Smooth muscle cell (in vitro differentiated cells): ENCODE measurements around the gene PHEX. TPM values are rescaled to one million over a fixed set of nuclear protein-coding genes. Genes with fewer than 3 reads are reported as not detected.
A peak's percentile ranks its signal among the peaks of the same experiment; 100 is the strongest.

Source experiments
- DNase-seq: peaks from one replicate; lab custom pipeline; 2025; ENCODE audit not compliant: unreplicated experiment; lab: John Stamatoyannopoulos, UW
- H2AFZ ChIP-seq: fragments of 200-600 bp; sonication (generic); 2 replicates; pipeline ENCODE4 v1.6.0; 2016; ENCODE audit warnings: antibody characterized with exemption, low read depth, mild to moderate bottlenecking
- H3F3A ChIP-seq: fragments of 200-600 bp; sonication (generic); 2 replicates; pipeline ENCODE4 v1.6.0; 2017; ENCODE audit warnings: antibody characterized with exemption, low read depth
- H3K27ac ChIP-seq: fragments of 200-600 bp; sonication (generic); 2 replicates; pipeline ENCODE4 v1.5.1; 2016; ENCODE audit warnings: low read depth, mild to moderate bottlenecking
- H3K27me3 ChIP-seq: fragments of 200-600 bp; sonication (generic); 2 replicates; pipeline ENCODE4 v1.6.1; 2016; ENCODE audit warnings: low read depth, mild to moderate bottlenecking
- H3K36me3 ChIP-seq: fragments of 200-600 bp; sonication (generic); 2 replicates; pipeline ENCODE4 v1.5.1; 2016; ENCODE audit warnings: low read depth
- H3K4me1 ChIP-seq: fragments of 200-600 bp; sonication (generic); 2 replicates; pipeline ENCODE4 v1.5.1; 2016; ENCODE audit warnings: low read depth
- H3K4me2 ChIP-seq: fragments of 200-600 bp; sonication (generic); 2 replicates; pipeline ENCODE4 v1.6.0; 2016; ENCODE audit warnings: mild to moderate bottlenecking
- H3K4me3 ChIP-seq: fragments of 200-600 bp; sonication (generic); 2 replicates; pipeline ENCODE4 v1.5.1; 2016; ENCODE audit warnings: mild to moderate bottlenecking
- H3K79me2 ChIP-seq: fragments of 200-600 bp; sonication (generic); 2 replicates; pipeline ENCODE4 v1.6.0; 2016; ENCODE audit warnings: low read depth, mild to moderate bottlenecking
- H3K9ac ChIP-seq: fragments of 200-600 bp; sonication (generic); 2 replicates; pipeline ENCODE4 v1.6.0; 2016; ENCODE audit warnings: low read depth
- H3K9me3 ChIP-seq: fragments of 200-600 bp; sonication (generic); replicated peaks from 2 replicates; pipeline ENCODE4 v1.5.1; 2016; ENCODE audit warnings: low read depth
- H4K20me1 ChIP-seq: fragments of 200-600 bp; sonication (generic); 2 replicates; pipeline ENCODE4 v1.6.0; 2016; ENCODE audit warnings: low read depth
- WGBS: methylation state at CpG from one replicate; pipeline ENCODE4 v1.1.7; 2016; ENCODE audit warnings: low lambda C conversion rate; 5-methylcytosine and 5-hydroxymethylcytosine counted together
- polyA plus RNA-seq: library from polyadenylated mRNA; unstranded; fragments of >200 nt; fragmentation: Nextera tagmentation; extraction: Ambion mirVana; gene quantifications from 2 replicates; pipeline ENCODE4 v1.2.1, GENCODE V29; 2016
- total RNA-seq: library from RNA; depleted of rRNA; stranded (reverse); fragments of >200 nt; gene quantifications from 2 replicates; pipeline ENCODE4 v1.2.3, GENCODE V29; 2014
- TF ChIP-seq, protein P1 (sequence below): fragments of 200-600 bp; sonication (generic); IDR thresholded peaks from 2 replicates; pipeline ENCODE4 v1.5.1; 2017; ENCODE audit warnings: borderline replicate concordance, mild to moderate bottlenecking, antibody characterized with exemption; ENCODE audit not compliant: insufficient read depth, poor library complexity, severe bottlenecking

The PHEX gene
- total and polyA plus RNA-seq, 2 experiments from 2014 or later, result not detected

DNA sequence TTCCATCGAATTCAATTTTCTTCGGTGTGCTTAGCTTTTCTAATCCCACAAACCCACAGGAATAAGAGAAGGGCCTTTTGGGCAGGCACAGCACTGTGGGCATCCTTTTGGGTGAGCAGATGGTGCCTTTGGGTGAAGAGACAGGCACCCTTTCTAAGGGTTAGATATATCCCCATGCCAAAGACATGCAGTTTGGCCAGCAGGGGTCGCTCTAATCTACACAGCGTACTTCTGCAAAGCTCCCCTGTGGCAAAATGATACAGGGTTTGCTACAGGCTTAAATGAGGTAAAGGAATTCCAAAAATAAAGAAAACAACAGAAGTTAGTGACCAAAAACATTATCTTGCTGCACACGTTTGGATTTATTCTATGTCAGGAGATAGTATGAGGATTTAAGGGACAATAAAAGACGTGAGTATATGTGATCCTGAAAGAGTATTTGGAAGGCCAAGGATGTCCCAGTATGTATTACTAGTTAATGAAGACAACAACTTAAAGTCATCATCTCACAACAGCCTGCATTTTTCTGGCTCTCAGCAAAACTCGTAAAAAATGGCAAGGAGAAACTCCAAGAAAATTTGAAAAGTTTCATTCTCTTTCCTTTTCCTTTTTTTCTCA is 49.5 kb downstream of the PHEX start:
- H3F3A ChIP-seq, result no peaks in the 10 kb centered on the region
- H3K36me3 ChIP-seq, result no peaks in the 10 kb centered on the region
- peak; percentile 0 for DNase-seq
- H3K79me2 ChIP-seq, result no peaks in the 10 kb centered on the region
- H3K4me1 ChIP-seq, result no peaks in the 10 kb centered on the region
- H4K20me1 ChIP-seq, result no peaks in the 10 kb centered on the region
- H3K9me3 ChIP-seq, result no peaks in the 10 kb centered on the region
- no peak overlapping the region for H3K4me3 ChIP-seq
- H3K27ac ChIP-seq, result no peak overlapping the region
- H2AFZ ChIP-seq, result no peak overlapping the region
- H3K27me3 ChIP-seq, result no peaks in the 10 kb centered on the region
- 40% methylated on average over 7 of the region's 7 CpGs for WGBS
- H3K9ac ChIP-seq, result no peak overlapping the region
- TF ChIP-seq, protein P1, sequence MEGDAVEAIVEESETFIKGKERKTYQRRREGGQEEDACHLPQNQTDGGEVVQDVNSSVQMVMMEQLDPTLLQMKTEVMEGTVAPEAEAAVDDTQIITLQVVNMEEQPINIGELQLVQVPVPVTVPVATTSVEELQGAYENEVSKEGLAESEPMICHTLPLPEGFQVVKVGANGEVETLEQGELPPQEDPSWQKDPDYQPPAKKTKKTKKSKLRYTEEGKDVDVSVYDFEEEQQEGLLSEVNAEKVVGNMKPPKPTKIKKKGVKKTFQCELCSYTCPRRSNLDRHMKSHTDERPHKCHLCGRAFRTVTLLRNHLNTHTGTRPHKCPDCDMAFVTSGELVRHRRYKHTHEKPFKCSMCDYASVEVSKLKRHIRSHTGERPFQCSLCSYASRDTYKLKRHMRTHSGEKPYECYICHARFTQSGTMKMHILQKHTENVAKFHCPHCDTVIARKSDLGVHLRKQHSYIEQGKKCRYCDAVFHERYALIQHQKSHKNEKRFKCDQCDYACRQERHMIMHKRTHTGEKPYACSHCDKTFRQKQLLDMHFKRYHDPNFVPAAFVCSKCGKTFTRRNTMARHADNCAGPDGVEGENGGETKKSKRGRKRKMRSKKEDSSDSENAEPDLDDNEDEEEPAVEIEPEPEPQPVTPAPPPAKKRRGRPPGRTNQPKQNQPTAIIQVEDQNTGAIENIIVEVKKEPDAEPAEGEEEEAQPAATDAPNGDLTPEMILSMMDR, result peak; percentile 59
- no peak overlapping the region for H3K4me2 ChIP-seq

DNA sequence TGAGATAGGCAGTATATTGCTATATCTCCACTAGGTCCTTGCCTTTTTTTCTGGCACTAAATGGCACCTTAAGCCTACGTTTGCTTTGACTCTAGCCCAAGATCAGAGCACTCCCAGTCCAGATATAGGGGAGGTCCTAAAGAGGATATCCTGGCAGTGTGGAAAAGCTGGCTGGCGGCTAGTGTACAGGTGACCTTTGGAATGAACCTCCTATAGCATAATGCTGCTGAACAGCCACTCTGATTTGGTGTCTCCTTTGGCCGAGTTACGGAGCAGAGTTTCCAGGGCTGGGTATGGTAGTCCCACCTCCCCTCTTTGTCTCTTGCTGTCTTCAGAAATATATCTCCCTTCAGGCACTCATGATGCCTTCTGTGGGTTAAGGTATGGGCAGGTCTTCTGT is 53.9 kb downstream of the PHEX start:
- Histone ChIP-seq H3K27me3 (no peaks in the 10 kb centered on the region), H3K4me3 (no peak overlapping the region), H3K27ac (no peak overlapping the region), H3K36me3 (no peaks in the 10 kb centered on the region), H2AFZ (no peak overlapping the region), H3K9ac (no peak overlapping the region), H3F3A (no peaks in the 10 kb centered on the region), H3K4me2 (no peak overlapping the region), H3K79me2 (no peaks in the 10 kb centered on the region), H3K9me3 (peaks cover 8% of the 10 kb centered on the region), H4K20me1 (no peaks in the 10 kb centered on the region), H3K4me1 (no peaks in the 10 kb centered on the region)
- 73% methylated on average over 4 of the region's 4 CpGs for whole genome bisulfite sequencing
- TF ChIP-seq, protein P1, result no peak
- no peak for DNase-seq

DNA sequence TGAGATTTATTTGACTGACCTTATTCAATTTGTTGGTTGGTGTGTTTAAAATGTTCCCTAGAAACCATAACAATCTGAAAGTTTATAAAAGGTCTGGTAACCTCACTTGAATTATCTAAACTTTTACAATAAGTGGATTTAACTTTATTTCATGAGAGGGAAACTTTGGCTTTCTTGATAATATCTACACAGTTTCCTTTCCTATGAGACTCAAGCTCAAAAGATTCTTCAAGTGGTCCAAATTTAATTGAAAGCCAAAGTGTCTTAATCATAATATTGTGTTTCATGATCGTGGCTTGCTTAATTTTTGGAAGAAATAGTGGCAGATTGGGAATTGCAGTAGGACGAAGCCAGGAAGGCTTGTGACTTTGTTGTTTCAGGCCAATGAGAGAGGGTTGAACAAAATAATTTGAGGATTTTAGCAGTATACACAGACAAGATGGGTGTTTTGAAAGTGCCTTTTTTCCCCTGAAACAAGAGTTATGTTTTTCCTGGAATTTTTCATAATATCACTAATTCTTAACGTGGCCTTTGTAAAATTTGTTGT is 55.0 kb downstream of the PHEX start:
- Histone ChIP-seq H3K9ac (no peak overlapping the region), H3F3A (no peaks in the 10 kb centered on the region), H3K36me3 (no peaks in the 10 kb centered on the region), H3K9me3 (peaks cover 8% of the 10 kb centered on the region), H3K27me3 (no peaks in the 10 kb centered on the region), H2AFZ (no peak overlapping the region), H4K20me1 (no peaks in the 10 kb centered on the region), H3K4me2 (no peak overlapping the region), H3K4me3 (no peak overlapping the region), H3K4me1 (no peaks in the 10 kb centered on the region), H3K79me2 (no peaks in the 10 kb centered on the region), H3K27ac (no peak overlapping the region)
- DNase-seq, result no peak
- WGBS, result 64% methylated on average over 3 of the region's 3 CpGs
- TF ChIP-seq, protein P1, result no peak

DNA sequence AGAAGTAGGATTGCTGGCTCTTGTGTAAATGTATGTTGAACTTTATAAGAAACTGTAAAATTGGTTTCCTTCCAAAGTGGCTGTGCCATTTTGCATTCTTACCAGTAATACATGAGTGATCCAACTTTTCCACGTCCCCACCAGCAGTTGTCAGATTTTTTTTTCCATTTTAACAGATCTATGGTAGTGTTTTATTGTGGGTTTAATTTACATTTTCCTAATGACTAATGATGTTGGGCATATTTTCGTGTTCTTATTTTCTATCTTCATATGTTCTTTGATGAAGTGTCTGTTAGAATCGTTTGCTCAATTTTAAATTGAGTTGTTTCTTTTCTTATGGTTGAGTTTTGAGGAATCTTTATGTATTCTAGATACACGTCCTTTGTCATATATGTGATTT is 56.2 kb downstream of the PHEX start:
- H3K9me3 ChIP-seq, result peaks cover 8% of the 10 kb centered on the region
- H4K20me1 ChIP-seq, result no peaks in the 10 kb centered on the region
- H3K9ac ChIP-seq, result no peak overlapping the region
- no peaks in the 10 kb centered on the region for H3K36me3 ChIP-seq
- no peaks in the 10 kb centered on the region for H3F3A ChIP-seq
- no peaks in the 10 kb centered on the region for H3K79me2 ChIP-seq
- H3K27ac ChIP-seq, result no peak overlapping the region
- H3K4me3 ChIP-seq, result no peak overlapping the region
- no peaks in the 10 kb centered on the region for H3K4me1 ChIP-seq
- no peak overlapping the region for H3K4me2 ChIP-seq
- TF ChIP-seq, protein P1, result no peak
- 67% methylated on average over 4 of the region's 4 CpGs for WGBS
- no peak overlapping the region for H2AFZ ChIP-seq
- DNase-seq, result no peak
- no peaks in the 10 kb centered on the region for H3K27me3 ChIP-seq
